Dedifferentiated amniotic fluid mesenchymal stem cell (primary cell): ENCODE measurements around the gene MAP1B.

Source experiments
- DNase-seq: peaks from one replicate; pipeline ENCODE4 v3.0.0-alpha.2; 2016; ENCODE audit errors: extremely low spot score

The MAP1B gene

DNA sequence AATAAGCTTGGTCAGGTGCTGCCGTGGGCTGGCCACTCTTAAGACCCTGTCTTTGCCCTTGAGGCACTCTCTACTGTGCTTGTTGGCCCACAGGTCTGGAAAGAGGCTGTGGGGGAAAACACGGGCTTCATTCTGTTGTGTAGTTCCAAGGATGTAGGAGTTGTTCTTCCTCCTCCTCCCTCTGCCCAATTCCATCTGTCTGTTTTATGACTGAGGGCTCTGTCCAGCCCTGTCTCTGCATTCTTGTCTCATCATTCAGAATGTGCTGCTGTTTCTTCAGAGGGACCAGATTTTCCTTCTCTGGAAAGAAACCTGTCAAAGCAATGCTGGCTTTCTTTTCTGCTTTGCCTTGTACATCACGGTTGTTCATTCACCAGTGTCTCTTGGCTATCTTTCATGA, 84.1 kb downstream of the MAP1B start:
- no peak for DNase-seq

DNA sequence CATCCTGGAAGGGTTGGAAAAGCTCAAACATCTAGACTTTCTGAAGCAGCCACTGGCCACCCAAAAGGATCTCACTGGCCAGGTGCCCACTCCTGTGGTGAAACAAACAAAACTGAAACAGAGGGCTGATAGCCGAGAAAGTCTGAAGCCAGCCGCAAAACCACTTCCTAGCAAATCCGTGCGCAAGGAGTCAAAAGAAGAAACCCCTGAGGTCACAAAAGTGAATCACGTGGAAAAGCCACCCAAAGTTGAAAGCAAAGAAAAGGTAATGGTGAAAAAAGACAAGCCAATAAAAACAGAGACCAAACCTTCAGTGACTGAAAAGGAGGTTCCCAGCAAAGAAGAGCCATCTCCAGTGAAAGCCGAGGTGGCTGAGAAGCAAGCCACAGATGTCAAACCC, 87.6 kb downstream of the MAP1B start:
- no peak for DNase-seq

DNA sequence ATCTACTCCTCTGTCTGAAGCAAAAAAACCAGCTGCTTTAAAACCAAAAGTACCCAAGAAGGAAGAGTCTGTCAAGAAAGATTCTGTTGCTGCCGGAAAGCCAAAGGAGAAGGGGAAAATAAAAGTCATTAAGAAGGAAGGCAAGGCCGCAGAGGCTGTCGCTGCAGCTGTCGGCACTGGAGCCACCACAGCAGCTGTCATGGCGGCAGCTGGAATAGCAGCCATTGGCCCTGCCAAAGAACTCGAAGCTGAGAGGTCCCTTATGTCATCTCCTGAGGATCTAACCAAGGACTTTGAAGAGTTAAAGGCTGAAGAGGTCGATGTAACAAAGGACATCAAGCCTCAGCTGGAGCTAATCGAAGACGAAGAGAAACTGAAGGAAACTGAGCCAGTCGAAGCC, 88.3 kb downstream of the MAP1B start:
- DNase-seq, result no peak

DNA sequence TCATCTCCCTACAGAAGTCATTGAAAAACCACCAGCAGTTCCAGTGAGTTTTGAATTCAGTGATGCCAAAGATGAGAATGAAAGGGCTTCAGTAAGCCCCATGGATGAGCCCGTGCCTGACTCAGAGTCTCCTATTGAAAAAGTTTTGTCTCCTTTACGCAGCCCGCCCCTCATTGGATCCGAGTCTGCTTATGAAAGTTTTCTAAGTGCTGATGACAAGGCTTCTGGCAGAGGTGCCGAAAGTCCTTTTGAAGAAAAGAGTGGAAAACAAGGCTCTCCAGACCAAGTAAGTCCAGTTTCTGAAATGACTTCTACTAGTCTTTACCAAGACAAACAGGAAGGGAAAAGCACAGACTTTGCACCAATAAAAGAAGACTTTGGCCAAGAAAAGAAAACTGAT, 90.1 kb downstream of the MAP1B start:
- no peak for DNase-seq

DNA sequence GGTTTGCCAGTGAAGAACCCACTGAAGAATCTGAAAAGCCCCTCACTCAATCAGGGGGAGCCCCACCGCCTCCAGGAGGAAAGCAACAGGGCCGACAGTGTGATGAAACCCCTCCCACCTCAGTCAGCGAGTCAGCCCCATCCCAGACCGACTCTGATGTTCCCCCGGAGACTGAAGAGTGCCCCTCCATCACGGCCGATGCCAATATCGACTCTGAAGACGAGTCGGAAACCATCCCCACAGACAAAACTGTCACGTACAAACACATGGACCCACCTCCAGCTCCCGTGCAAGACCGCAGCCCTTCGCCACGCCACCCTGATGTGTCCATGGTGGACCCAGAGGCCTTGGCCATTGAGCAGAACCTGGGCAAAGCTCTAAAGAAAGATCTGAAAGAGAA, 92.4 kb downstream of the MAP1B start:
- DNase-seq, result no peak

DNA sequence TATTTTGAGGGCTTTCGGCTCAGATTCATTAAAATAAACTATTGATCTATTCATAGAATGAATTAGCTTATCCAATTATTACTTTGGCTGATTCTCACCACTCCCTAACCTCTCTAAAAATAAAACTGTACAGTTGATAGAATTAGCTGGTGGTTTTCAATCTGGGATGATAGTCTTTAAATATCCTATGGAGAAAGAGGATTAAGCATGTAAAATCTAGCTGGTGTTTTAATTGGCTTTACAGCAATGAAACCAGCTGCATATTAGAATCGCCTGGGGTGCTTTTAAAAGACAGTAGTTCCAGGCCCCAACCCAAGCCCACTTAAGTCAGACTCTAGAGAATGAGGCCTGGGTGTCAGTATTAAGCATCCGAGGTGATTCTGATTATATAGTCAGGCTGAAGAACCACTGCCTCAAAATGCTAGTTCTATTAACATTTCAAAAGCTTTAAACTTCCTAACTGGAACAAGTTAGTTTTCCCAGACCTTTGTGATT, 95.1 kb downstream of the MAP1B start:
- DNase-seq, result no peak

DNA sequence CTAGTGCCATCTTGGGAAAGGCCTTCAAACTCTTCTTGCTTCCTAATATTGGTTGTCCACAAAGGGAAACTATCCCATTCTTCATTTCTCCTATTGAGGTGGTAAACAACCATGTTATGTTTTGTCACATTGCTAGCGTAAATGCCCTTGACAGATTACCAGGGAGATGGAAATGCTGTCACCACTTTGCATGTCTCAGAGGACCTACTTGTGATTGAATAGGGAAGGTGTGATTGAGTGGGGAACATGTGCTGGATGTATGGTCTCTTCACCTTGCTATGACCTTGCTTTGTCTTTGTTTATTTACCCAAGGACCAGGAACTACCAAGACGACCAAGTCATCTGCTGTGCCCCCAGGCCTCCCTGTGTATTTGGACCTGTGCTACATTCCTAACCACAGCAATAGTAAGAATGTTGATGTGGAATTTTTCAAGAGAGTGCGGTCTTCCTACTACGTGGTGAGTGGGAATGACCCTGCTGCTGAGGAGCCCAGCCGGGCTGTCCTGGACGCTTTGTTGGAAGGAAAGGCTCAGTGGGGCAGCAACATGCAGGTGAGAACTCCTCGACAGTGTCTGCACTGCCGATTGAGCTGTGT, 96.1 kb downstream of the MAP1B start:
- no peak for DNase-seq

DNA sequence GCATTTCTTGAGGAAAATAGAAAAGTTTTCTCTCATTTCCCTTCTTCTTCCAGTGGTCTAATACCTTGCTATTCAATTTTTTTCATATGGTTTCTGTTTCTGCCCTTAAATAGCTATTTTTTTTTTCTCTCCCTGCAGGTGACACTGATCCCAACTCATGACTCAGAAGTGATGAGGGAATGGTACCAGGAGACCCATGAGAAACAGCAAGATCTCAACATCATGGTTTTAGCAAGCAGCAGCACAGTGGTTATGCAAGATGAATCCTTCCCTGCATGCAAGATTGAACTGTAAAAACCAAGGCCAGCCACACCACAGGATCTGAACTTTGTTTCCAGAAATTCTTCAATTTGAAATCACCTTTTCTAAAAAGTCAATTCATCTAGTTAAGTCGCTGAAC, 97.7 kb downstream of the MAP1B start:
- no peak for DNase-seq

DNA sequence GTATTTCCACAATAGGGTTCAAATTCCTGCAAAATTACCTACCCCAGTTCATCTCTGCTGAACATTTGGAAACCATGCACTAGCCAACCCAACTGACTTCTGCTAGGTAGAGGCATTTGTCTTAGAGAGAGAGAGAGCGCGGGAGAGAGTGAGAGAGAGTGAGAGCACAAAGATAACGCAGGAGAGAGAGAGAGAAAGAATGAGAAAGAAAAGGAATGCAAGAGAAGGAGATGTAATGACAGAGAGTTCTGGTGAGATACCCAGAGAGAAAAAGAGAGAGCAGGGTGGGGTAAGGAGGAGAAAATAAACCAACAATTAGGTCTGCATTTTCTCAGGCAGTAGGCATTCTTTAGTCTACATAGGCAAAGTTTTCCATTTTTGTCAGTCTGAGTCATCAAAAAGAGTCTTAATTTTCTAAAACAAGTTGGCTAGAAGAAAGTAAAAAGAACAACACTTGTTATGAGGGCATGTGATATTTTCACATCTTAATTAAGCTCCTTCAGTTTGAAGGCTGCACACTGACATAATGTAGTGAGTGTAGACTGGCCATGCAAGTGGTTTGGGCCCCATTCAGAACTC, 98.2 kb downstream of the MAP1B start:
- DNase-seq, result peak; percentile 55

DNA sequence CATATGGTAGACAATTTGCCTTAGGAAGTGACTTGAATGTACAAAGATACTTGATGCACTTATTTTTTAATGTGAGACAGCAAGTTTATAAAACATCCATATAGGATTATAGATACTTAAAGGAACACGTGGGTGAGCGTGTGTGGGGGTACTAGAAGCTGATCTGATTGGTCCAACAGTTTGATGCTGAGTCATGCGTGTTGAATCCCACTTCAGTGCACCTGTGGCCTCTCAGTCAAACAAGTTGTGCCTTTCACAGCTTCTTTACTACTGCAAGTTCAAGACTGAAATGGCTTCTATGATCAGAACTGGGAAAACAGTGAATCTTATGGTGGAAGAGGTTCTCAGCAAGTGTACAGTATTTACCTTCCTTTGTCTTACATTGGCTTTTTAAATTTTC, 98.9 kb downstream of the MAP1B start:
- DNase-seq, result no peak

DNA sequence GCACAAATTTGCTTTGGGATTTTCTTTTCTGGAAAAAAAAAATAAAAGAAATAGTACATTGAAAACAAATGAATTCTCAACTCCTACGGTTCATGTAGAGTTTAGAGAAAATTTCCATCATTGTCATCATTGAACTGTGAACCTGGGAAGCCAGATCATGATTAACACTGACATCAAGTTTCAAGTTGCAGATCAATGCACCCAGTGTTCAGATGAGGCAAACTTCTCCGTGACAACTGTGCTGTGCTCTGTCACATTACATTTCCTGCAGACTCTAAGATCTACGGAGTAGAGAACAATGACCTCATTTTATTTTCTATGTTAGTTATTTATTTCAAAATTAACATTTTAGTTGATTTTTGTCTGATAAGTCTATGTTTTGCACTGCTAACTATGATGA, 99.7 kb downstream of the MAP1B start:
- DNase-seq, result no peak

DNA sequence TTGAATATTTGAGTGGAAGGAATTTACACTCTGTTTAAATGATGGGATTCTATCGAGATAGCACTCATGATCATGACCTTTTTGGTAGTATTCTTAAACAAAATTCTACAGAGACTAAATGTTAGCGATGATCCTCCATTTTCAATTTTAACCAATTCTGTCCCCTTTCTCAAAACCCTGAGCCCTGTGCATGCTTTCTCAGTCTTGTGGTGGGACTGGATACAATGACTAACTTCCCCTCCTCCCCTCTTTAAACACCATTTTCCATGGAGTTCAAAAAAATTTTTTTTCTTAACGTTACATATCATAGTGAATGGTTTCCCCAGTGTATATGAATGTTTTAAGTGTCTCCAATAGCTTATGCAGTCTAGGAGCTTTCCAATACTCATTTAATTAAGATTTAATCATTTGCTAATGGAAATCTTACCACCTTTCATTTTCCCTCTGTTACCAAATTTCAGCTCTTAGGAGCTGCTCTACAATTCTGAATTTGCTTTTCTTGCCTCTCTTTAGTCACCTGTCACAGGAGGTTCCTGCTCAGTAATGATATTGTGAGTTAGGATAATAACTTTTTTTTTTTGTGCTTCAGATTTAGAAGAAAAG, 101.2 kb downstream of the MAP1B start:
- no peak for DNase-seq

DNA sequence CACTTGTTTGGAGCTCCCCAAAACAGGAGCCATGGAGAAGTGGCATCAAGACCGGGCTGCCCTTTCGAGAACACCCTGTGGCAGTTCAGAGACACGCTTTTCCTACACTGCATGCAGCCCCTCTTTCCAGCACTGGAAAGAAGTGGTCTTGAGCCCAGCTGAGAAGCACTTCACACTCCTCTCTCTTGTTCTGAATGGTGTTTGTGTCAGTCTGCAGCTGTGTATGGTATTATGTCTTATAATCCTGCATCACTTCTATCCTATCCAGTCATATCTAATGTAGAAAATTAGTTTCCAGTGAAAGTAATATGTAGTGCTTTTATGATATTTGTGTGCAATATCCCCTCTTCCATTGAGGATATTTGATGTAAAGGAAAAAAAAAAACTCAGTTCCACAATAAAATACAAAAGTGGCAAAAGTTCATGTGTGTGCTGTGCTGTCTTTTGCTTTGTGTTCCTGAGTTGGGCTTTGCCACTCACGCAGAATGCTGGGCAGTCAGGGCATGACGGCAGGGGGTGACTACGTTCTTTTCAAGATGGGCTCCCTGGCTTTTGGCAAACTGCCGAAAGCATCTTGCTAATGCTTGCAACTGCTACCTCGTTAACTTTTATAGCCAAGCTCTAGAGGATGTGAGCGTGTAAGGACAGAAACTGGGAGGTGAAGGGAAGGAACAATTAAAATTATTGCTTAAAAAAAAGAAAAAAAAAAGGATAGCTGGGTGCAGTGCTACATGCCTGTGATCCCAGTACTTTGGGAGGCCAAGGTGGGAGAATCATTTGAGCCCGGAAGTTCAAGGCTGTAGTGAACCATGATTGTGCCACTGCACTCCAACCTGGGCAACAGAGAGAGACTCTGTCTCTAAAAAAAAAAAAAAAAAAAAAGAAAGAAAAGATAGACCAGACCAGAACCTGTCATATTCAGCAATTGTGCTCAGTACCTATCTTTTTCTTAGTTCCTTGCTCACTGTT, 102.2 kb downstream of the MAP1B start:
- DNase-seq, result no peak

DNA sequence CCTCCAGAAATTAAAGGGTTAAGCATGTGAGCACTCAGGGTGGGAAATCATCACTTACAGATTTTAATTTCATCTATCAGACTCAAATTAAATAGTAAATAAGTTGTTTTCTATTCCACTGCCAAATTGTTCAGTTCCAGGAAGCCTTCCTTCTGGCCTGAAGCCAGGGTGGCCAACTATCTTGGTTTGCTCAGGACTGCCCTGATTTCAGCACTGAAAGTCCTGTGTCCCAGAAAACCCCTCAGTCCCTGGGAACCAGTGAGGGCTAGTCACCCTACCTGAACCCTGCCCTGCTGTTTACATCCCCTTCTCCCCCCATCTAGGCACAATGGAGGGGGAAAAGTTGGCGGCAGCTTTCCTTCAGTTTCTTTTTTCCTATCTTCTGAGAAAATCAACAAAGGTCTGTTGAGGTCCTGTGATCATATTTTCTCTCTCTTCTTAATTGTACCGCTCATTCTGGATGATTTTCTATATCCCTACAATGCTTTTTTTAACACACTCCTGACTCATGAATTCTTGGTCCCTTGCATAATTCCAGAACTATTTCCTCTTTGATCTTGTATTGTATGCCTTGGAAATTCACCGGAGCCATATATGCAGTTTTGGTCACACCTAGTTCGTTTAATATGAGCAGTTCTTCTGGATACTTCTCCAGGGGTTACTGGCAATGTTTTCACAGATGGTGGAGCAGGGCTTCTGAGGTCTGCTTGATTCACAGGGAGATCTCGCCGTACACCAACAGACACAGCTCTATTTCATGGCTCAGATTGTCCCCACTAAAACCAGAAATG, 103.8 kb downstream of the MAP1B start:
- DNase-seq, result peak; percentile 70

DNA sequence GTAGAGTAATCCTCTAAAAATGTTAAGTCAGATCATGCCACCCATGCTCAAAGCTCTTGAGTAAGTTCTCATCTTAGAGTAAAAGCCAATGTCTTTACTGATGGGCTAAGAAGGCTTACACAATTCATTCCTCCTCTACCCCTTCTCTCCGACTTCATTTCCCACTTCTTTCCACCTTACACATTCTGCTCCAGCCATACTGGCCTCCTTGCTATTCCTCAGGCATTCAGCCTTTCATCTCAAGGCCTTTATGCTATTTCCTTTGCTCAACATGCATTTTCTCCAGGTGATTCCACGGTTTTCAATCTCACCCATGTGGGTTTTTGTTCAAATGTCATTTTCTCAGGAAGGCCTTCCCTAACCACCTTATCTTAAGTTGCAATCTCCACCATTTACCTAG, 104.9 kb downstream of the MAP1B start:
- DNase-seq, result no peak

DNA sequence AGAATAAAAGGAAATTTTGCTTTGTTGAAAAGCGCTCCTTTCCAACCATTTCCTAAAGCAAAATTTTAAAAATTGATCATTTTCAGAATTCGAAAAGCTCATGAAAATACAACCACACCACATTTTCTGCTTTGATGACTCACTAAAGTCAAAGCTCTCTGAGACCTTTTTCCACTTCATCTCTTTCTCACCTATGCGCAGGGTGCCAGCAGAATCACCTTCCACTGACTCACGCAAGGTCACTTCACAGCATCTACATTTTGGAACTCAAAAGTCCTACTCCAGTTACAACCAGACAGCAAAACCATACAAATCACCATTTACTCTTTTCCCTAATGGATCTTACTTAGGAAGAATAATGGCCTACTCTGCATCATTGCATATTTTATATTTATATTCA, 106.2 kb downstream of the MAP1B start:
- no peak for DNase-seq

DNA sequence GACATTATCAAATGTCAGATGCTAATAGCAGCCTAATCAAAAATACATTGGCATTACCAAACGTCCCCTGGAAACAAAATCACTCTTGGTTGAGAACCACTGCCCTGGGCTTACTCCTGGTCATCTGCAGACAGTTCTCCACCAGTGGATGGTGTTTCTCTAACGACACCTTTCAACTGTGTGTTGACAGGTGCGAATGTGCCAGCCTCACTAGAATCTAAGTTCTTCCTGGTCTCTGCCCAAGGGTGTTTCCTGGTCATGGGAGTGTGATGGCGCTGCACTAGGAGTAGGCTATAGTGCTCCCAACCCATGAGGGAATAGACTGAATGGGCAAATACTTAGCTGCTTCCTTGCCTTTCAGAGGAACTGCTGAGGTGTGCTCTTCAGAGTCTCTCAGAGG, 106.9 kb downstream of the MAP1B start:
- DNase-seq, result no peak

DNA sequence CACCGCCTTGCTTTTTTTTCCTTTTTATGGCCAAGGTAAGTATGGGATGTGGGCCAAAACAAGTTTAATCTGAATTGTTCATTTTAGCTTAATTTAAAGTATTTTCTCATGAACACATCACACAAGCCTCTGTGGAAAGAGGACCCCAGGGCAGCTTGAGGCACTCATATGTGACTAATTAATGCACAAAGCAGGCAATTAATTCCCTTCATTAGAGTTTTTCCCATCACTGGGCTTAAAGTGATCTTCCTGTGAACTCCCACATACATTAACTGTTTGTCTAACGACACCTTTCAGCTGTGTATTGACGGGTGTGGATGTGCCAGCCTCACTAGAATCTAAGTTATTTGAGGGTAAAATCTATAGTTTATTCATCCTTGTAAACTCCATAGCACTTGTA, 109.5 kb downstream of the MAP1B start:
- no peak for DNase-seq

DNA sequence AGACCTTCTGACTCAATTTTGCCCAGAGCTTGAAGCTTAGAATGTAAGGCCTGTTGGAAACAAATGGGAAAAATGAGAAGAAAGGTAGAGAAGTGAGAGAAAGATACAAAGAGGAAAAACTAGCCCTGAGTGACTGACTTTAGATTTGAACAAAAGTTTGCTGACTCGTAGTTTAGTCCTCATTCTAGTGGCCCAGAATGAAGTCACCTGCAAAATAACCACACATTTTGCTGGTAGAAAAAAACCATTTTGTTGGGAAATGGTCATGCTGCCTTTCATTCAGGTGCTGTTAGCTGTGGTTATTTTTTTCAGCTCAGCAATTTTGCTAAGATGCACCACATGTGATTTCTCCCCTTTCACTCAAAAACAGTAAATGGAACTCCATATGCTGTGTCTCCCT, 113.8 kb downstream of the MAP1B start:
- DNase-seq, result no peak

DNA sequence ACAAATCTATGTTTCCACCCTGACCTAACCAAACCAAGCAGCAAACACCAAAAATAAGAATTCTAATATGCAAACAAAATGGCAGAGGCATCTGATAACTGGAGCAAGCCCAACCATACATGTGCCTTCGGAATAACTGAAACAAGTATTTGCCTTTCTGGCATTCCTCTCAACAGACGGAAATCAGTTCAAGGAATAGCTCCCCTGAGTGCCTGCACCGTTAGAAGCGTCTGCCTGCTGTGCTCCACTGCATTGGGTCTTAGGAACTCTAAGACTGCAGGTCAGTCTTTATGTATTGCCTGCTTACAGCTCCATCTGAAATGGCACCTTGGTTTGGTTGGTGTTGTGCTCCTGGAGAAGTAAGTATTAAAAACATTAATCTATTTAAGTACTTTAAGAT, 114.3 kb downstream of the MAP1B start:
- DNase-seq, result no peak

DNA sequence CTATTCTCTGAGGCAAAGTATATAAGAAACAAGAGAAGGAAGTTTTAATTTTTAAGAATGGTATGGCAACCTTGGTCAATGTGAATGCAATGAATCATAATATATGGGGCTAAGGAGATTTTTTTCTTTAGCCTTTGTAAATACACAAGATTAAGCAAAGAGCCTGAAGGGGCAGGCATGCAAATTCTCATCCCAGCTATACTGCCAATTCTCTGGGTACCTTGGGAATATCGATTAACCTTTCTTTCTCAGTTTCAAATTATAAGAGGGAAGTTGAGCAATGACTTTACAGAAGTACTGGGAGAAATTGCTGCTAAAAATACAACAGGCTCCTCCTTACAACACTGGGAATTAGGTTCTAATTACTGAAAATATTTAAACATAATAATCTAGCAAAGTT, 115.2 kb downstream of the MAP1B start:
- DNase-seq, result no peak

DNA sequence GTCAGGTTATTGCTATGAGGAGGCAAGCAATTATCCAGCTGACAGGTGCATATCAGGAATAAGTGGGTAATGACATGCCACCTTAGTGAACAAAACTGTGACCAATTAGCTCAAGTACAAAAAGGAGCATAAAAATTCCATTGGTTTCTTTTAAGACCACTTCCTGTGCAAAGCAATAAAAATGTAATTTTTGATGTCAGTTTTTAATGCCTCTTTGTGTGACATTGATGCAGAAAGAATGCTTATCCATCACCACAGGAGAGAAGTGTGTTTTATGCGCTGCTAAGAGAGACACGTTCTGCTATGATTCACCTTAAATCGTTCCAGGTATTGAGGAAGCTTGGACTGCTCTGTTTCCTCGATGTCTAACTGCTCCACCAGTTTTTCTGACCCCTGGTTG, 116.1 kb downstream of the MAP1B start:
- DNase-seq, result no peak
